HTR-8/SVneo (cell line): ENCODE results near the gene PUM1.
"Not testable (repeated sequence)": the region's sequence is repeated elsewhere in the genome, so short reads cannot be mapped to it uniquely, and the experiment has no call there.

ENCODE experiments used
- DNase-seq: peaks from one replicate; pipeline ENCODE4 v3.0.0; 2011; ENCODE audit warnings: low spot score, mixed read lengths; ENCODE audit not compliant: insufficient read length
- FAIRE-seq: peaks from 2 replicates; lab custom pipeline; 2011; peaks lifted over from hg19 to GRCh38; lab: Jason Lieb, UNC

The PUM1 gene

GRCh38 chr1:31064111-31064717, 1.3 kb downstream of the PUM1 start:
- DNase-seq (no peak), FAIRE-seq (no peak)

GRCh38 chr1:31063631-31064030, 1.9 kb downstream of the PUM1 start:
- no peak for FAIRE-seq
- no peak for DNase-seq

- FAIRE-seq: no peak
- no peak for DNase-seq
Measured at GRCh38 chr1:31062867-31063380, 2.6 kb downstream of the PUM1 start.

- DNase-seq, FAIRE-seq: not testable (repeated sequence)
Measured at GRCh38 chr1:31062162-31062866, 3.2 kb downstream of the PUM1 start.

GRCh38 chr1:31058012-31058411, 7.5 kb downstream of the PUM1 start:
- DNase-seq (no peak), FAIRE-seq (no peak)

GRCh38 chr1:31055953-31056352, 9.6 kb downstream of the PUM1 start:
- DNase-seq: no peak
- FAIRE-seq: no peak

- FAIRE-seq (no peak), DNase-seq (no peak)
Measured at GRCh38 chr1:31055501-31055900, 10.0 kb downstream of the PUM1 start.

- DNase-seq (no peak), FAIRE-seq (no peak)
Measured at GRCh38 chr1:31054958-31055481, 10.5 kb downstream of the PUM1 start.

GRCh38 chr1:31054349-31054748, 11.2 kb downstream of the PUM1 start:
- FAIRE-seq: no peak
- no peak for DNase-seq

- not testable (repeated sequence) for FAIRE-seq
Measured at GRCh38 chr1:31052613-31053012, 12.9 kb downstream of the PUM1 start.

GRCh38 chr1:31051611-31052010, 13.9 kb downstream of the PUM1 start:
- FAIRE-seq: no peak
- DNase-seq: no peak

More at GRCh38 chr1:31052613-31053012, 12.9 kb downstream of the PUM1 start:
- DNase-seq: not testable (repeated sequence)

GRCh38 chr1:31047507-31047906, 18.0 kb downstream of the PUM1 start:
- not testable (repeated sequence) for FAIRE-seq, DNase-seq

GRCh38 chr1:31043631-31044030, 21.9 kb downstream of the PUM1 start:
- DNase-seq (no peak), FAIRE-seq (no peak)

- DNase-seq (no peak), FAIRE-seq (no peak)
Measured at GRCh38 chr1:31042656-31043055, 22.9 kb downstream of the PUM1 start.

GRCh38 chr1:31041529-31041928, 24.0 kb downstream of the PUM1 start:
- no peak for FAIRE-seq

GRCh38 chr1:31040038-31040437, 25.5 kb downstream of the PUM1 start:
- DNase-seq (no peak), FAIRE-seq (no peak)

More at GRCh38 chr1:31041529-31041928, 24.0 kb downstream of the PUM1 start:
- no peak for DNase-seq

GRCh38 chr1:31038935-31039334, 26.6 kb downstream of the PUM1 start:
- not testable (repeated sequence) for FAIRE-seq, DNase-seq

- FAIRE-seq: no peak
Measured at GRCh38 chr1:31038360-31038759, 27.2 kb downstream of the PUM1 start.

GRCh38 chr1:31036749-31037500, 28.6 kb downstream of the PUM1 start:
- DNase-seq (no peak), FAIRE-seq (no peak)

More at GRCh38 chr1:31038360-31038759, 27.2 kb downstream of the PUM1 start:
- no peak for DNase-seq

GRCh38 chr1:31033598-31033997, 31.9 kb downstream of the PUM1 start:
- FAIRE-seq: no peak
- no peak for DNase-seq

- FAIRE-seq: no peak
Measured at GRCh38 chr1:31032266-31032665, 33.3 kb downstream of the PUM1 start.

More at GRCh38 chr1:31032266-31032665, 33.3 kb downstream of the PUM1 start:
- DNase-seq: no peak
